ENCODE results near the gene DNLZ. TPM values are rescaled to one million over a fixed set of nuclear protein-coding genes. Genes with fewer than 3 reads are reported as not detected.

Gene DNLZ
- total RNA-seq, 4 donors from 2014 or later, result 1.8 to 31.1 (median 19.7) TPM

DNA sequence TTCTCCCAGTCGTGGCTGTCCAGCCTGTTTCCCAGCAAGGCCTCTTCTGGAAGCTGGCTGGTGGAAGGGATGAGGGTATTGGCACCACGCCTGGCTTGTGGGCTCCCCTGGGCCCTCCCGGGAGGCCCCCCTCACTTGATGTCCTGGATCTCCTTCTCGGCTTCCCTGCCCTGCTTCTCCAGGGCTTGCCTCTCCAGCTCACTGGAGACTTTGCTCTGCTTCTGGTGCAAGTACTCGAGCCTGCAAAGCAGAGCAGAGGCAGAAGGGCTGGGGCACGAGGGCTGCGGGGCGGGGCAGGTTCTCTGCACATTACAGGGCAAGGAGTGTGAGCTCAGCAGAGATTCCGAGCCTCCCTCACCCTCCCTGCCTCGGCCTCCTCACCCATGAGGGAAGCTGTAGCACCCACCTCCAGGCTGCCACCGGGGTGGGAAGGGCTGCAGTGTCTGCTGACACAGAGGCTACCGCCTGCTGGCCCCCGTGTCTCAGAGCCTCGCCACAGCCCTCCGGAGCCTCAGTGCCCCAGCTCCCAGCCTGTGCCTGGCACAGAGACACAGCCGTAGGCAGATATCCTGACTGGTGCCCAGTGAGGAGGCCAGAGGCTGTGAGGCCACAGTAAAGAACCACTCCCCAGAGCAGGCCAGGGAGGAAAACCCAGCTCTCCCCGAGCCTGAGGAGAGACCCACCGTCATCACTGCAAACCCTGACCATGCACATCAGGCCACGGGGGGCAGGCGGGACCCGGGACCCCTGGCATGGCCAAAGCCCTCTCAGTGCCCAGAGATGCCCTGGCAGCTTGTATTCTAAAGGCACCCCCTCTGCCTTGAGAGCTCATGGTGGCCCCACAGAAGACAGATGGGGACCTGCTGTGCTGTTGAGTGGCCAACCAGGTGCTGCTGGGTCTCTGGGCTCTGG, 29.2 kb upstream of the DNLZ start:
- H3K9me3 ChIP-seq, result no peaks in the 10 kb centered on the region
- H3K4me3 ChIP-seq, result no peak overlapping the region
- H3K36me3 ChIP-seq, result peaks cover 23 to 99% (median 51%) of the 10 kb centered on the region in 3 donors
- no peak for DNase-seq
- no peaks in the 10 kb centered on the region for H3K4me1 ChIP-seq
- no peak overlapping the region for H3K27ac ChIP-seq
- H3K27me3 ChIP-seq, result no peaks in the 10 kb centered on the region
- TF ChIP-seq, protein P1, sequence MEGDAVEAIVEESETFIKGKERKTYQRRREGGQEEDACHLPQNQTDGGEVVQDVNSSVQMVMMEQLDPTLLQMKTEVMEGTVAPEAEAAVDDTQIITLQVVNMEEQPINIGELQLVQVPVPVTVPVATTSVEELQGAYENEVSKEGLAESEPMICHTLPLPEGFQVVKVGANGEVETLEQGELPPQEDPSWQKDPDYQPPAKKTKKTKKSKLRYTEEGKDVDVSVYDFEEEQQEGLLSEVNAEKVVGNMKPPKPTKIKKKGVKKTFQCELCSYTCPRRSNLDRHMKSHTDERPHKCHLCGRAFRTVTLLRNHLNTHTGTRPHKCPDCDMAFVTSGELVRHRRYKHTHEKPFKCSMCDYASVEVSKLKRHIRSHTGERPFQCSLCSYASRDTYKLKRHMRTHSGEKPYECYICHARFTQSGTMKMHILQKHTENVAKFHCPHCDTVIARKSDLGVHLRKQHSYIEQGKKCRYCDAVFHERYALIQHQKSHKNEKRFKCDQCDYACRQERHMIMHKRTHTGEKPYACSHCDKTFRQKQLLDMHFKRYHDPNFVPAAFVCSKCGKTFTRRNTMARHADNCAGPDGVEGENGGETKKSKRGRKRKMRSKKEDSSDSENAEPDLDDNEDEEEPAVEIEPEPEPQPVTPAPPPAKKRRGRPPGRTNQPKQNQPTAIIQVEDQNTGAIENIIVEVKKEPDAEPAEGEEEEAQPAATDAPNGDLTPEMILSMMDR (IDR thresholded peaks at IDR 0.05), result no peak
- no peak for TF ChIP-seq POLR2A (IDR thresholded peaks at IDR 0.05)
- WGBS, 2 donors, result 76 to 92% methylated on average over 4 to 5 of the region's 21 CpGs
- intact Hi-C loops (cut with DNase I), result no loop called here

DNA sequence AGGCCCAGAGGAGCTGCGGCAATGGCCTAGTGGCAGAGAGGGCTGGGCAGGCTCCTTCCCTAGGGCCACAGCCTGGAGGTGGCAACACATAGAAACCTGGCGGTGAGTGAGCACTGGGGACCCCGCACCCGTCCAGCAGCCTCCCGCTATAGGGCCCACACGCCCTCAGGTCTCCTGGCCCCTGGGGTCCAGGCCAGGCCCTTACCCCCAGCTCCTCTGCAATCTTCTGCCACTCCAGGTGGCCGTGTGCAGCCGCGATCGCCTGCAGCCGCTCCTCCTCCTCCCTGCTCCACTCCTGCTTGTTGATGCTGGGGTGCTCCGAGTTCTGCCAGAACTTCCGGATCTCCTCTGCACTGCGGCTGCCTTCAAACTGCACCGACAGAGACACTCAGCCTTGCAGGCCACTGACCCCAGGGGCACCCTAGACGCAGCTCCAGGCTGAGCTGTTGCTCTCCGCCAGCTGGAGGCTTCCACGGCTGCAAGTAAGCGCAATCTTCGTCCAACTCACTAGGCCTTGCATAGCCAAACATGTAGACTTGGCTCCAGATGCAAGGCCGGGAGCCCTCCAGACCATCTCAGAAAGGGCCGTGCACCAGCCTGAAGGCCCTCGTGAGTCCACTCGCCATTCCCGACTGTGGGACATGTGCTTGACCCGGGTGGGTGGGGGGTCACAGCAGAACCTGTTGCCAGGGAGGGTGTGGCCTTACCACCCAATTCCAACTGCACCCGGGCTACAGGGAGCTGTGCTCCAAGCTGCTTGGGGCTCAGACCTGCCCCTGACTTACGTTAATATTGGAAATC, 28.4 kb upstream of the DNLZ start:
- TF ChIP-seq, protein P1 (IDR thresholded peaks at IDR 0.05), result no peak
- TF ChIP-seq POLR2A (IDR thresholded peaks at IDR 0.05), result no peak
- intact Hi-C loops (cut with DNase I), result no loop called here
- DNase-seq, result no peak
- no peak overlapping the region for H3K27ac ChIP-seq
- peaks cover 29 to 99% (median 55%) of the 10 kb centered on the region in 3 donors for H3K36me3 ChIP-seq
- WGBS, 2 donors, result 90 to 92% methylated on average over 20 to 21 of the region's 28 CpGs
- H3K9me3 ChIP-seq, result no peaks in the 10 kb centered on the region
- H3K27me3 ChIP-seq, result no peaks in the 10 kb centered on the region
- no peak overlapping the region for H3K4me3 ChIP-seq
- H3K4me1 ChIP-seq, result no peaks in the 10 kb centered on the region

DNA sequence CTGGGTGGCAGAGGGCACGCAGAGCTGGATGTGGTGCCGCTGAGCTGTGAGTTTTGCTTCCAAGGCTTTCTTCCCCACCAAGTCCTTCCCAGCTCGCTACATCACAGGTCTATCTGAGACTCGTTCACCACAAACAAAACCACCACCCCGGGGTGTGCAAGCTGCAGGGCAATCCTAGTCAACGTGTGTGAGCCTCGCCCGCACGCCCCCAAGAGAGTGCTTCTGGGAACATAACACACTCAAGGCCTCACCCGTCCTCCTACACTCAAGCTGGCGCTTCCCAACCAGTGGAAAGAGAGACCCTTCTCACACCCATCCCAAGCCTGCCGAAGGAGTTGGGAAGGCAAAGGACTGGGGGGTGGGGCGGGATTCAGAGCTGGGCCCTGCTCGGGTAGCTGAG, 25.9 kb upstream of the DNLZ start:
- intact Hi-C loops (cut with DNase I), result no loop called here
- Histone ChIP-seq H3K27me3 (no peaks in the 10 kb centered on the region), H3K4me3 (no peak overlapping the region), H3K4me1 (no peaks in the 10 kb centered on the region), H3K36me3 (peaks cover 20 to 99% (median 37%) of the 10 kb centered on the region in 3 donors), H3K27ac (no peak overlapping the region), H3K9me3 (no peaks in the 10 kb centered on the region)
- no peak for TF ChIP-seq POLR2A (IDR thresholded peaks at IDR 0.05)
- TF ChIP-seq, protein P1 (IDR thresholded peaks at IDR 0.05), result no peak
- WGBS, 2 donors, result 88 to 100% methylated on average over 1 to 6 of the region's 14 CpGs
- no peak for DNase-seq

DNA sequence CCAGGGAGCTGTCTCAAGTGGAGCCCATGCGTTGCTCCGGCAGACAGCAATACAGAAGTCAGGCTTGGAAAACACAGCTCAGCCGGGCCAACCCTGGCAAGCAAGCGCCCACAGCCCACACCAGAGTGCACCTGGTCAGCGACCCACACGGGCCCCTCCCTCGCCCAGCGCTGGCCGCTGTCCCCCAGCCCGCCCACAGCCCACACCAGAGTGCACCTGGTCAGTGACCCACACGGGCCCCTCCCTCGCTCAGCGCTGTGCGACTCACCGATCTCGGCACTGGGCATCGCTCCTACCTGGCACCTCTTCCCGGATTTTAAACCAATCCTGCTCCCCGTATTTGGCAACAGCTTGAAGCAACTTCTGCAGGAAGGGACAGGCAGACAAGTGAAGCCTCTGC, 23.7 kb upstream of the DNLZ start:
- Histone ChIP-seq H3K36me3 (peaks cover 8 to 99% (median 38%) of the 10 kb centered on the region in 3 donors), H3K4me3 (no peak overlapping the region), H3K27me3 (no peaks in the 10 kb centered on the region), H3K27ac (no peak overlapping the region), H3K9me3 (no peaks in the 10 kb centered on the region), H3K4me1 (no peaks in the 10 kb centered on the region)
- DNase-seq, result no peak
- 88 to 90% methylated on average over 5 to 11 of the region's 19 CpGs for WGBS, 2 donors
- TF ChIP-seq, protein P1 (IDR thresholded peaks at IDR 0.05), result no peak
- TF ChIP-seq POLR2A (IDR thresholded peaks at IDR 0.05), result no peak
- intact Hi-C loops (cut with DNase I), result no loop called here

DNA sequence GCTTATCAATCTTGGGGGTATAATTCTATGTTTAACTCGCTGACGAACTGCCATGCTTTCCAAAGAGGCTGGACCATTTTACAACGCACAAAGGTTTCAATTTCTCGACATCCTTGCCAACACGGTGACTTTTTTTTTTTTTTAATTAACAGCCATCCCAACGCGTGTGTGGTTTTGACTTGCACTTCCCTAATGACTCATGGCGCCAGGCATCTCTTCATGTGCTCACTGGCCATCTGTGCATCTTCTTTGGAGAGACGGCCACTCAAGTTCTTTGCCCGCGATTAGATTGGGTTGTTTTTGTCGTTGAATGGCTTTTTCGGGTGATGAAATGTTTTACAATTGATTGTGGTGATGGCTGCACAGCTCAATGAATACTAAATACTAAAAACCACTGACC, 22.5 kb upstream of the DNLZ start:
- no peak overlapping the region for H3K27ac ChIP-seq
- H3K4me3 ChIP-seq, result no peak overlapping the region
- no peak for DNase-seq
- no peaks in the 10 kb centered on the region for H3K27me3 ChIP-seq
- H3K4me1 ChIP-seq, result no peaks in the 10 kb centered on the region
- TF ChIP-seq, protein P1 (IDR thresholded peaks at IDR 0.05), result no peak
- TF ChIP-seq POLR2A (IDR thresholded peaks at IDR 0.05), result no peak
- no peaks in the 10 kb centered on the region for H3K9me3 ChIP-seq
- peaks cover 15 to 99% (median 33%) of the 10 kb centered on the region in 3 donors for H3K36me3 ChIP-seq
- intact Hi-C loops (cut with DNase I), result no loop called here
- WGBS, 2 donors, result 67 to 88% methylated on average over 13 of the region's 13 CpGs
